ENCODE data around the gene ZNF853. TPM values are rescaled to one million over a fixed set of nuclear protein-coding genes. Genes with fewer than 3 reads are reported as not detected.

Gene ZNF853
- total RNA-seq, 2 donors from 2014 or later, result 3.6 to 11.2 TPM

- intact Hi-C loops (cut with DNase I), result no loop called here
- Histone ChIP-seq H3K4me1 (peaks cover 7% of the 10 kb centered on the region), H3K27ac (no peak overlapping the region), H3K27me3 (no peaks in the 10 kb centered on the region), H3K4me3 (no peak overlapping the region), H3K9me3 (no peaks in the 10 kb centered on the region), H3K36me3 (replicated peaks in 1 of 2; ENCODE audit: insufficient read depth in 1 of 2, low read depth in 2 of 2) (peaks cover 0 to 4% of the 10 kb centered on the region in 2 donors)
- 63 to 84% methylated on average over 4 of the region's 4 CpGs for WGBS, 2 donors
- TF ChIP-seq CTCF (IDR thresholded peaks at IDR 0.05), result no peak
- no peak for TF ChIP-seq POLR2A (IDR thresholded peaks at IDR 0.05)
- DNase-seq (no peak), ATAC-seq (no peak)
Measured at GRCh38 chr7:6618621-6619020, 3.2 kb downstream of the ZNF853 start.

GRCh38 chr7:6619961-6620360 is 4.6 kb downstream of the ZNF853 start:
- Histone ChIP-seq H3K9me3 (no peaks in the 10 kb centered on the region), H3K27me3 (no peaks in the 10 kb centered on the region), H3K4me1 (peaks cover 7% of the 10 kb centered on the region), H3K4me3 (no peak overlapping the region), H3K36me3 (replicated peaks in 1 of 2; ENCODE audit: insufficient read depth in 1 of 2, low read depth in 2 of 2) (peaks cover 0 to 4% of the 10 kb centered on the region in 2 donors), H3K27ac (no peak overlapping the region)
- no peak for ATAC-seq
- DNase-seq, result no peak
- intact Hi-C loops (cut with DNase I), result no loop called here
- no peak for TF ChIP-seq POLR2A (IDR thresholded peaks at IDR 0.05)
- TF ChIP-seq CTCF (IDR thresholded peaks at IDR 0.05), result no peak
- WGBS, 2 donors, result 78 to 83% methylated on average over 3 of the region's 3 CpGs

- H3K27me3 ChIP-seq, result no peaks in the 10 kb centered on the region
- no peak overlapping the region for H3K4me3 ChIP-seq
- no peak overlapping the region for H3K27ac ChIP-seq
- no peaks in the 10 kb centered on the region for H3K9me3 ChIP-seq
- peaks cover under 1% of the 10 kb centered on the region for H3K4me1 ChIP-seq
- DNase-seq (no peak), ATAC-seq (no peak)
- TF ChIP-seq POLR2A (IDR thresholded peaks at IDR 0.05) (no peak), CTCF (IDR thresholded peaks at IDR 0.05) (no peak)
- intact Hi-C loops (cut with DNase I), result no loop called here
- H3K36me3 ChIP-seq (replicated peaks in 1 of 2; ENCODE audit: insufficient read depth in 1 of 2, low read depth in 2 of 2), result peaks cover 0 to 4% of the 10 kb centered on the region in 2 donors
- WGBS, 2 donors, result 89 to 91% methylated on average over 8 to 20 of the region's 20 CpGs
Measured at GRCh38 chr7:6621195-6622133, 6.1 kb downstream of the ZNF853 start.

- intact Hi-C loops (cut with DNase I), result no loop called here
- no peaks in the 10 kb centered on the region for H3K9me3 ChIP-seq
Measured at GRCh38 chr7:6622134-6622710, 6.8 kb downstream of the ZNF853 start.

GRCh38 chr7:6623589-6624245 is 8.3 kb downstream of the ZNF853 start:
- peaks cover 0 to 4% of the 10 kb centered on the region in 2 donors for H3K36me3 ChIP-seq (replicated peaks in 1 of 2; ENCODE audit: insufficient read depth in 1 of 2, low read depth in 2 of 2)
- ATAC-seq (no peak), DNase-seq (no peak)
- TF ChIP-seq CTCF (IDR thresholded peaks at IDR 0.05), result no peak
- no peak for TF ChIP-seq POLR2A (IDR thresholded peaks at IDR 0.05)
- H3K4me3 ChIP-seq, result no peak overlapping the region
- H3K4me1 ChIP-seq, result no peaks in the 10 kb centered on the region
- no peak overlapping the region for H3K27ac ChIP-seq
- H3K27me3 ChIP-seq, result no peaks in the 10 kb centered on the region
- no peaks in the 10 kb centered on the region for H3K9me3 ChIP-seq
- WGBS, 2 donors, result 77 to 79% methylated on average over 6 to 15 of the region's 15 CpGs
- intact Hi-C loops (cut with DNase I), result no loop called here

More at GRCh38 chr7:6622134-6622710, 6.8 kb downstream of the ZNF853 start:
- H3K4me3 ChIP-seq, result no peak overlapping the region
- ATAC-seq, result no peak
- no peak for TF ChIP-seq POLR2A (IDR thresholded peaks at IDR 0.05)
- peaks cover 0 to 4% of the 10 kb centered on the region in 2 donors for H3K36me3 ChIP-seq (replicated peaks in 1 of 2; ENCODE audit: insufficient read depth in 1 of 2, low read depth in 2 of 2)
- no peaks in the 10 kb centered on the region for H3K4me1 ChIP-seq
- H3K27ac ChIP-seq, result no peak overlapping the region
- no peaks in the 10 kb centered on the region for H3K27me3 ChIP-seq
- DNase-seq, result no peak
- WGBS, 2 donors, result 98% methylated on average over 48 of the region's 67 CpGs; no CpG with 5 or more reads in 1 of the 2 donors

Measured in body of pancreas (tissue), 4 donors.